ENCODE measurements around the gene EIPR1.

EIPR1 gene

DNA sequence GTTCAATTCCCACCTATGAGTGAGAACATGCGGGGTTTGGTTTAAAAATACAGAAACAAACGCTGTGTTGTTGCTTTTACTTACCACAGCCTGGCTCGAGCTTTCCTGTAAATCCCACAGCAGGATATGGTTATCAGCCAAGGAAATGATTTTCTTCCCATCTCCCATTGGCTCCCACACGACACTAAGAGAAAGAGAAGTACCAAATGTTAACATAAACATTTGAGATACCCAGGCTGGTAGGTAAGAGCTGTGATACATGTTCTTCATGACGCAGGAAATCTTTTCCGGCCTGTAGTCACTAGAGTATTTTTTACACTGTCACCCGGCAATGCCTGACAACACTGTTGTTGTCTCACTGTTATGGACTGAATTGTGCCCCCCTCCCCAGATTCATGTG is 163.6 kb downstream of the EIPR1 start:
- Histone ChIP-seq H3K9me3 (ENCODE audit: severe bottlenecking) (no peaks in the 10 kb centered on the region), H3K27ac (no peak overlapping the region), H3K4me3 (ENCODE audit: low read depth, low read length) (no peak overlapping the region), H3K36me3 (peaks cover 4% of the 10 kb centered on the region), H3K27me3 (ENCODE audit: insufficient read depth, low read depth, severe bottlenecking) (no peaks in the 10 kb centered on the region)
- TF ChIP-seq, protein P1, sequence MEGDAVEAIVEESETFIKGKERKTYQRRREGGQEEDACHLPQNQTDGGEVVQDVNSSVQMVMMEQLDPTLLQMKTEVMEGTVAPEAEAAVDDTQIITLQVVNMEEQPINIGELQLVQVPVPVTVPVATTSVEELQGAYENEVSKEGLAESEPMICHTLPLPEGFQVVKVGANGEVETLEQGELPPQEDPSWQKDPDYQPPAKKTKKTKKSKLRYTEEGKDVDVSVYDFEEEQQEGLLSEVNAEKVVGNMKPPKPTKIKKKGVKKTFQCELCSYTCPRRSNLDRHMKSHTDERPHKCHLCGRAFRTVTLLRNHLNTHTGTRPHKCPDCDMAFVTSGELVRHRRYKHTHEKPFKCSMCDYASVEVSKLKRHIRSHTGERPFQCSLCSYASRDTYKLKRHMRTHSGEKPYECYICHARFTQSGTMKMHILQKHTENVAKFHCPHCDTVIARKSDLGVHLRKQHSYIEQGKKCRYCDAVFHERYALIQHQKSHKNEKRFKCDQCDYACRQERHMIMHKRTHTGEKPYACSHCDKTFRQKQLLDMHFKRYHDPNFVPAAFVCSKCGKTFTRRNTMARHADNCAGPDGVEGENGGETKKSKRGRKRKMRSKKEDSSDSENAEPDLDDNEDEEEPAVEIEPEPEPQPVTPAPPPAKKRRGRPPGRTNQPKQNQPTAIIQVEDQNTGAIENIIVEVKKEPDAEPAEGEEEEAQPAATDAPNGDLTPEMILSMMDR (IDR thresholded peaks at IDR 0.05; ENCODE audit: low read depth, low read length) = no peak
- no peak for DNase-seq

DNA sequence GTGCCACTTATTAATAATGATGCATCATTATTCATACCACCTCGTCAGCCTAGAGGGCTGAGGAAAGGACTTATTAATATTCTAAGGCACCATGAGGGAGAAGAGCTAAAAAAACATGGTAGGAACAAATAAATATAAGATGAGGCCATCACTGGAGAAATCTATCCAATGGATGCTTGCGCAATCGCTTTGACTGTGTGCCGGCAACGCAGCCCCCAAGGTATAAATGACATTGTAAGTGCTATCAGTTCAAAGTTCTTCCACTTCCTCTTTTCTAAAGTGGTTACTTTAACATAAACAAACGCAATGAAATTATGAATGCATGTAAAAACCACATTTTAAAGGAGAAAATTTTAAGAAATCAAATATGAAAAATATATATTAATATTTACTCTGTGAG is 164.6 kb downstream of the EIPR1 start:
- DNase-seq = no peak
- Histone ChIP-seq H3K4me3 (ENCODE audit: low read depth, low read length) (no peak overlapping the region), H3K36me3 (peaks cover 7% of the 10 kb centered on the region), H3K27me3 (ENCODE audit: insufficient read depth, low read depth, severe bottlenecking) (no peaks in the 10 kb centered on the region), H3K9me3 (ENCODE audit: severe bottlenecking) (no peaks in the 10 kb centered on the region), H3K27ac (no peak overlapping the region)
- TF ChIP-seq, protein P1 (IDR thresholded peaks at IDR 0.05; ENCODE audit: low read depth, low read length) = no peak

DNA sequence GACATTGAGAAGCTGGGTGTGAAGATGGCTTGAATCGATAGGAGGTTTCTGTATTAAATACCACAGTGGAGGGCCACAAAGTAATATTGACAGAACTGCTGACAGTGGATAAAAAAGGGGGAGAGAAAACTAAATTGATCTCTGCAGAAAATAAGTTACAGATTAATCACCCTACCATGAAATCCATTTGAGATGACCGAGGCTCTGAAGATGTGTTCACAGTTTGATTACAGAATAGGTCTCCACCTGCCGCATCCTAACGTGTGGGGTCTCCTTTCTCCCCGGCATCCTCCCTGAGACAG is 165.6 kb downstream of the EIPR1 start:
- no peak for DNase-seq
- Histone ChIP-seq H3K27me3 (ENCODE audit: insufficient read depth, low read depth, severe bottlenecking) (no peaks in the 10 kb centered on the region), H3K4me3 (ENCODE audit: low read depth, low read length) (no peak overlapping the region), H3K27ac (no peak overlapping the region), H3K36me3 (peaks cover 7% of the 10 kb centered on the region), H3K9me3 (ENCODE audit: severe bottlenecking) (no peaks in the 10 kb centered on the region)
- TF ChIP-seq, protein P1 (IDR thresholded peaks at IDR 0.05; ENCODE audit: low read depth, low read length) = no peak

DNA sequence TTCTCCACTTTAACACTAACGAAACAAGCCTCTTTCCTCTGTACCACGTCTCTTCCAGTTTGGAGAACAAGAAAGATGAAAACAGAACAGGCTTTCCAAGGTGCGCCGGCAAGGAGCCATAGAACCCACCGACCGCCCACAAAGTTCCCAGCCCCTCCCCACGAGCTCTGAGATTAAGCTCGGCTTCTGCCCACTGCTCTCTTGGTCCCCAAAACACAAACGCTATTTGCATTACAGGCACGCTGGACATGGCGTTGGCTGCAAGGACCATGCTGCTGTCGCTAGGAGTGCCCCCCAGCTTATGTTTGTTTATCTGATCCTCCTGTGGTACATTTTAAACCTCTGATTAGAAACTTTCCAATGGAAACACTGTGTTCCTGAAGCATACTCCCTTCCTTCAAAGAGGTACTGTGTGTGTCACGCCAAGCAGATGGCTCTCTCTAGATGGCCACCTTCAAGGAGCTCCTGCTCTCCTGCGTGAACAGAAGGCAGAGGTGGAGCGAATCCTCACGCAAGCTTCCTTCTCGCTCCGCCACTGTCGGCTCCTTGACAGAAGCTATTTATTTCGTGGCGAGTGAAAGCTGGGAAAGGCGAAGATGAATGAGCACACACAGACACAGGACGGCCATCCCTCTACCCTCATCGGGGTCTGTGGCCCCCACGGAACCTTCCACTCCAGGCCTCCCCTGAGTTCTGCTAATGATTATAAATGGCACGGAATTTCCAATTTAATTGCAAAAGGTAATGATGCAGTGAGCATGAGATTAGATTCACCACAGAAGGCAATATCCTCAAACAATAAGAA is 166.2 kb downstream of the EIPR1 start:
- Histone ChIP-seq H3K27ac (no peak overlapping the region), H3K4me3 (ENCODE audit: low read depth, low read length) (no peak overlapping the region), H3K36me3 (peaks cover 7% of the 10 kb centered on the region), H3K9me3 (ENCODE audit: severe bottlenecking) (no peaks in the 10 kb centered on the region), H3K27me3 (ENCODE audit: insufficient read depth, low read depth, severe bottlenecking) (no peaks in the 10 kb centered on the region)
- DNase-seq = no peak
- TF ChIP-seq, protein P1 (IDR thresholded peaks at IDR 0.05; ENCODE audit: low read depth, low read length) = no peak

DNA sequence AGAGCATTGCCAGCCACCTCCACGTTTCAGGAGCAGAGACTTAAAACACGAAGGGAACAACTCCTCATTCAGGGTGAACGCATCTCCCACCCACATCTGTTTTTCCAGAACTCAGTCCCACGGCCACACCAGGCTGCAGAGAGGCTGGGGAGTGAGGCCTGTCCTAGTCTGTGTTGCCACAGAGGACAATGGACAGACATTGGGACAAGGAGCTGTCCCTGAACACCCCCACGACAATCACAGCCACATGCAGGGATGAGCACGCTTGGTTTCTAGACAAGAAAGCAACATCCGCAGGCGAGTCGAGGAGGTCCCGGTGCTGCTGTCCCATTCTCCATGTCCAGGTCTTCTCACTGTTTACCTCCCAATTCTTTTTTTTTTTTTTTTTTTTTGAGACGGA is 167.4 kb downstream of the EIPR1 start:
- Histone ChIP-seq H3K27ac (no peak overlapping the region), H3K27me3 (ENCODE audit: insufficient read depth, low read depth, severe bottlenecking) (no peaks in the 10 kb centered on the region), H3K4me3 (ENCODE audit: low read depth, low read length) (no peak overlapping the region), H3K36me3 (peaks cover 7% of the 10 kb centered on the region), H3K9me3 (ENCODE audit: severe bottlenecking) (no peaks in the 10 kb centered on the region)
- TF ChIP-seq, protein P1 (IDR thresholded peaks at IDR 0.05; ENCODE audit: low read depth, low read length) = no peak
- DNase-seq = no peak

DNA sequence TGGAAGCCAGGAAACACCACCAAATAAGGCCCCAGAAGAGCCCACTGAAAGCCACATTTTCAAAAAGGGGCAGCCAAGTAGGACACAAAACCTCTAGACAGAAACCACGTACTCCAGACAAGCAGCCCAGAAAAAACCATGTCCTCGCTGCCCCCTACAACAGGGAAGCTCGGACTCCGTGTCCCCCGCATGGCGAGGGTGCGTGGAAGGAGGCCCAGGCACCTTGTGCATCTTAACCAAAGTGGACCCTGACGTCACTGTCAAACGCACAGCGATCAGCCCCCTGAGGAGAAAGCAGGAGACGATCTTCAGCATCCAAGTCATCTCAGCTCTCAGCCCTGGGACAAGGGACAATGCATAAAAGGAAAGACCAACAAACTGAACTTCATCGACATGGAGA is 168.4 kb downstream of the EIPR1 start:
- H3K36me3 ChIP-seq = peaks cover 7% of the 10 kb centered on the region
- H3K27ac ChIP-seq = no peak overlapping the region
- DNase-seq = no peak
- TF ChIP-seq, protein P1 (IDR thresholded peaks at IDR 0.05; ENCODE audit: low read depth, low read length) = no peak
- H3K4me3 ChIP-seq (ENCODE audit: low read depth, low read length) = no peak overlapping the region
- H3K27me3 ChIP-seq (ENCODE audit: insufficient read depth, low read depth, severe bottlenecking) = no peaks in the 10 kb centered on the region
- H3K9me3 ChIP-seq (ENCODE audit: severe bottlenecking) = no peaks in the 10 kb centered on the region

Data from WERI-Rb-1 (cell line).